Measurements from ENCODE around the gene HOXA7. TPM values are rescaled to one million over a fixed set of nuclear protein-coding genes. Genes with fewer than 3 reads are reported as not detected.

The HOXA7 gene
- total and polyA plus RNA-seq, 7 donors = 4.7 to 23.9 (median 9.1) TPM

DNA sequence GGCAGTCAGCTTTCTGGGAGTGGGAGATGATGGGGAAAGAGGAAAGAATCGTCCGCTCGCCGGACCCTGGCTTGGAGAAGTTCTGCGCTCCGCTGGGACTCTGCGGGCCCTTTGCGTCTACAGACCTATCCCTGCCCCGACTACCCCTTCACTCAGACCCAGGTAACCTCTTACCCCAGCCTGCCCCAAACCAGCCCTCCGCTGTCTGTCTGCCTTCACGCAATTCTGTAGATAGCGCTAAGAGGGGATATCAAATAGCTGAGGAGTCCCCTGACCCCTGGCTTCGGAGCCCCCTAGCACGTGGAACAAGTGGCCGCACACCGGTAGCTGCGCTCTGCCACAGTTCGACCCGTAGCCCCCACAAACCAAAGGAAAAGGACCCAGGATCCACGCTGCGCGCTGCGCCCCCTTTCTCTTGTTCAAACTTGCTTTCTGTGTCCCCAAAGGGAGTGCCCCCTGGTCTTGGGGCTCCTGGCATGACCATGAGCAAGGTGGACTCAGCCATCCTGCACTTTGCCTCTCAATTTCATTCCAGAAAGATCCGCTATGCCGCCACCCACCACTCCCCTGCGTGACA lies 32.9 kb downstream of the HOXA7 start:
- Histone ChIP-seq H3K4me1 (peaks cover 0 to 67% (median 47%) of the 10 kb centered on the region in 4 donors), H3K36me3 (peaks cover 0 to 6% (median 2%) of the 10 kb centered on the region in 4 donors), H3K27ac (peak overlapping the region; percentile 66 to 99 (median 82)), H3K9me3 (no peaks in the 10 kb centered on the region), H3K27me3 (no peaks in the 10 kb centered on the region), H3K4me3 (peak overlapping the region in 3 of 4 donors; percentile 4 to 14 (median 12))
- DNase-seq = no peak
- WGBS, 2 donors = 23 to 75% methylated on average over 26 of the region's 26 CpGs
- TF ChIP-seq, protein P1, sequence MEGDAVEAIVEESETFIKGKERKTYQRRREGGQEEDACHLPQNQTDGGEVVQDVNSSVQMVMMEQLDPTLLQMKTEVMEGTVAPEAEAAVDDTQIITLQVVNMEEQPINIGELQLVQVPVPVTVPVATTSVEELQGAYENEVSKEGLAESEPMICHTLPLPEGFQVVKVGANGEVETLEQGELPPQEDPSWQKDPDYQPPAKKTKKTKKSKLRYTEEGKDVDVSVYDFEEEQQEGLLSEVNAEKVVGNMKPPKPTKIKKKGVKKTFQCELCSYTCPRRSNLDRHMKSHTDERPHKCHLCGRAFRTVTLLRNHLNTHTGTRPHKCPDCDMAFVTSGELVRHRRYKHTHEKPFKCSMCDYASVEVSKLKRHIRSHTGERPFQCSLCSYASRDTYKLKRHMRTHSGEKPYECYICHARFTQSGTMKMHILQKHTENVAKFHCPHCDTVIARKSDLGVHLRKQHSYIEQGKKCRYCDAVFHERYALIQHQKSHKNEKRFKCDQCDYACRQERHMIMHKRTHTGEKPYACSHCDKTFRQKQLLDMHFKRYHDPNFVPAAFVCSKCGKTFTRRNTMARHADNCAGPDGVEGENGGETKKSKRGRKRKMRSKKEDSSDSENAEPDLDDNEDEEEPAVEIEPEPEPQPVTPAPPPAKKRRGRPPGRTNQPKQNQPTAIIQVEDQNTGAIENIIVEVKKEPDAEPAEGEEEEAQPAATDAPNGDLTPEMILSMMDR (IDR thresholded peaks at IDR 0.05) = no peak
- TF ChIP-seq POLR2A (IDR thresholded peaks at IDR 0.05) = no peak
- no peak for TF ChIP-seq EP300 (IDR thresholded peaks at IDR 0.05)
- TF ChIP-seq POLR2AphosphoS5 (IDR thresholded peaks at IDR 0.05) = no peak
- intact Hi-C loops (cut with DNase I) = no loop called here

DNA sequence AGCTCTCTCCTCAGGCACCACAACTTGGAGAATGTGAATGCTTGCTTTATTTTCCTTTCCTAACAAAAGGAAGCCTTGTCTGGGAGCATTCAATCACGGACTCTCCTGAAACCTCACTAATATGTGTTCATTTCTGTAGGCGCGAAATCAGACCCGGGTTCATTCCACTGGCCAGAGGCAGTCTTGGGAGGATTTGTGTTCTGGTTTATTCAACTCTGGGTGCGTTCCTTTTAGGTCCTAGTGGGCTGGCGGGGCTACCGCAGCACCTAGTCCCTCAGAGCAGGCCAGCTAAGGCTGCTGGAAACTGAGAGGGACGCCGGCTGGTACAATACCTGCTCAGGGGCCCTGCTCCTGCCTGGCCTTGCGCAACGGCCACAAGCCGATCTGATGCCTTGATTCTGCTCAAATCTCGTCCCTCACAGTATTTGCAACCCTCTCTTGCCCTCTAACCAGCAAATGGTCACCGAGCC lies 33.4 kb downstream of the HOXA7 start:
- H3K4me1 ChIP-seq = peaks cover 0 to 67% (median 46%) of the 10 kb centered on the region in 4 donors
- H3K36me3 ChIP-seq = peaks cover 0 to 6% (median 2%) of the 10 kb centered on the region in 4 donors
- intact Hi-C loops (cut with DNase I) = no loop called here
- TF ChIP-seq, protein P1 (IDR thresholded peaks at IDR 0.05) = no peak
- TF ChIP-seq POLR2AphosphoS5 (IDR thresholded peaks at IDR 0.05) = peak in 1 of 4 donors; percentile 0
- TF ChIP-seq EP300 (IDR thresholded peaks at IDR 0.05) = no peak
- no peak for TF ChIP-seq POLR2A (IDR thresholded peaks at IDR 0.05)
- H3K27ac ChIP-seq = peak overlapping the region; percentile 66 to 99 (median 82)
- peak overlapping the region in 2 of 4 donors; percentile 4 to 19 for H3K4me3 ChIP-seq
- no peaks in the 10 kb centered on the region for H3K9me3 ChIP-seq
- no peaks in the 10 kb centered on the region for H3K27me3 ChIP-seq
- WGBS, 2 donors = 17 to 62% methylated on average over 14 of the region's 14 CpGs
- no peak for DNase-seq

DNA sequence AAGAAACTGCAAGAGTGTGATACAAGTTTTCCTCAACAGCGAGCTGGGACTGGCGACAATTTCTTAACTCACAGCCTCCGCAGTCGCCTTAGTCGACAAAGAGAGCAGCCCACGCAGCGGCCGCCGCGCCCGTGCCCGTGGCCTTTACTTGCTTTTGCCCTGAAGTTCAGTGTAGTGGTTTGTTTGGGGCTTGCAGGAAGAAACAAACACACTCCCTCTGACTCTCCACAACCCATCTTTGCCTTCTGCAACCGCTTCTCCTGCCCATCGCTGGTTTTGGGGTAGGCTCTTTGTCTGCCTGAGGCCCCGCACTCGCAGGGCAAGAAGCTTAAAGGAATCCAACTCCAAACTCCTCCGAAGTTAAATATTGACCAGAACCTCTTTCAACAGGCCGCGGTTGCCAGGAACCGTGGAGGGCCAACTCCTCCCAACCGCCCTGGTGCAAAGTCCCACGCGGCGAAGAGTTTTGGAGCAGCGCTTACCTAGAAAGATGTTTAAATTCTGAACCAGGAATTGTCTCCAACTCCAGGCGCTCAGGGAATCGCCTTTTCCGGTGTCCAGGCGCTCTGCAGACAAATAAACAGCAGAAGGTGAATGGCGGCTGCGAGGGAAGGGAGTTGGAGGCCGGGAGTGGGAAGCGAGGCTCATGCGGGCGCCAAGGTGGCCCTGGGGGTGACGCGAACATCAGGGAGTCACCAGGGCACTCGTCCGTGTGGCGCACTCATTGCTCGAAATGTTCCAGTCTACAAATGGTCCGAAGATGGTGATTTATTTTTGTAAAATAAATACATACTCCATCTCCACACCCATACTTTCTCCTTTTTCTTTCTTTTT lies 34.2 kb downstream of the HOXA7 start:
- Histone ChIP-seq H3K9me3 (no peaks in the 10 kb centered on the region), H3K36me3 (peaks cover 0 to 6% (median 2%) of the 10 kb centered on the region in 4 donors), H3K27ac (peak overlapping the region; percentile 66 to 99 (median 82)), H3K4me3 (peak overlapping the region in 3 of 4 donors; percentile 4 to 19 (median 14)), H3K4me1 (peaks cover 0 to 66% (median 46%) of the 10 kb centered on the region in 4 donors), H3K27me3 (no peaks in the 10 kb centered on the region)
- 16 to 69% methylated on average over 42 of the region's 42 CpGs for WGBS, 2 donors
- TF ChIP-seq POLR2AphosphoS5 (IDR thresholded peaks at IDR 0.05) (no peak), EP300 (IDR thresholded peaks at IDR 0.05) (no peak), POLR2A (IDR thresholded peaks at IDR 0.05) (no peak)
- TF ChIP-seq, protein P1 (IDR thresholded peaks at IDR 0.05) = no peak
- intact Hi-C loops (cut with DNase I) = no loop called here
- DNase-seq = no peak

DNA sequence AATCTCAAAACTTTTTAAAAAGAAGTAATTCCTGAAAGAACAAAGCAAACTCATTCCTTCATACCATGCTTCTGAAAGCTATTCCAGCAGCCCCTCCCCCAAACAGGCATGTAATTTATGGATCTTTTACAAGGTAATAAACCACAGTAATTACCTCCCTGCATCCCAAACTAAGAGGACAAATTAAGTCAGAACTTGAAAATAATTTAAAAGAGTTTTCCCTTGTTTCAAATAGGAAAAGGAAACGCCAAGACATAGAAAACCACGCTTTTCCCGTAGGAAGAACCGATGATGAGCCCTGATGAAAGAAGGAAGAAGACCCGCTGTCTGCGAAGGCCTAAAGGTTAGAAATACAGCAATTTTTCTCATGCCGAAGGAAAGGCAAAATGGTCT lies 34.8 kb downstream of the HOXA7 start:
- 20 to 66% methylated on average over 7 of the region's 7 CpGs for WGBS, 2 donors
- Histone ChIP-seq H3K9me3 (no peaks in the 10 kb centered on the region), H3K4me3 (peak overlapping the region in 2 of 4 donors; percentile 4 to 14), H3K36me3 (peaks cover 0 to 6% (median 2%) of the 10 kb centered on the region in 4 donors), H3K27me3 (no peaks in the 10 kb centered on the region), H3K4me1 (peaks cover 0 to 66% (median 49%) of the 10 kb centered on the region in 4 donors), H3K27ac (peak overlapping the region; percentile 72 to 99 (median 92))
- no peak for DNase-seq
- intact Hi-C loops (cut with DNase I) = no loop called here
- TF ChIP-seq POLR2A (IDR thresholded peaks at IDR 0.05) (no peak), POLR2AphosphoS5 (IDR thresholded peaks at IDR 0.05) (no peak), EP300 (IDR thresholded peaks at IDR 0.05) (no peak)
- TF ChIP-seq, protein P1 (IDR thresholded peaks at IDR 0.05) = no peak
